Measurements from ENCODE around the gene COA8. TPM values are rescaled to one million over a fixed set of nuclear protein-coding genes. Genes with fewer than 3 reads are reported as not detected.

The COA8 gene
- total and polyA plus RNA-seq, 2 of the 13 experiments (the other 11 are each of a cell fraction or from before 2014, with no cell fraction given), result 10.9 to 25.1 TPM

DNA sequence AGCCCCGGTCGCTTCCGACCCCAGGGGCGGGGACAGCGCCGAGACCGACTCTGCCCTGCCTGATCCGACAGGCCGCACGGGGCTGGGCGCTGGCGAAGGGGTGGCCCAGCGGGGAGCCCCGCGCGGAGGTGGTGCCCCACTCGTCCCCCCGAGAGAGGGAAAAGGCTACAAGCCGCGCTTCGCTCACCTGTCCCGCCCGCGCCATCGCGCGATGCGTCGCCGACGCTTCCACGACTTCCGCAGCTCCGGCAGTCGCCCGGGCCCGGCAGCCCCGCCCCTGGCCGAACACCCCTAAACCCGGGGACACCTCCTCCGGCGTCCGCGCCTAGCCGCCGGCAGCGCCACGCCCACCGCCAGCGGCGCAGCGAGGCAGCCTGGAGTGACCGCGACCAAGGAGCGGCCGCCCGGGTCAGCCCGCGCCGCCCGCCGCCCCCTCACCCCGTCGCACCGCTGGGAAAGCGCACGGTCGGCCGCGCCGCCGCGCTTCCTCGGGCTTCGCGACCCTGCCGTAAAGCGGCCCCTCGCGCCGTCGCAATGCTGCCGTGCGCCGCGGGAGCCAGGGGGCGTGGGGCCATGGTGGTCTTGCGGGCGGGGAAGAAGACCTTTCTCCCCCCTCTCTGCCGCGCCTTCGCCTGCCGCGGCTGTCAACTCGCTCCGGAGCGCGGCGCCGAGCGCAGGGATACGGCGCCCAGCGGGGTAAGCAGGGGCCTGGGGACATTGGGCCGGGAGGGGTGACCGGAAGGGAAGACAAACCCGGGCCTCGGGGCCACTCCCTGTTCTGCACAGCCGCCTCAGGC is at the start of gene COA8, which contains the start of gene BAG5 (continued):
- TF ChIP-seq HNF4A (CRISPR knock-in tag; IDR thresholded peaks at IDR 0.05) (no peak), MIER2 (CRISPR knock-in tag; IDR thresholded peaks at IDR 0.05) (no peak), KDM4B (CRISPR knock-in tag; IDR thresholded peaks at IDR 0.05) (peak; percentile 58; the same call in 1 of the 2 replicates), PRPF4 (IDR thresholded peaks at IDR 0.05; ENCODE audit: low read depth, low read length, poor library complexity, severe bottlenecking) (no peak), ZNF3 (CRISPR knock-in tag; IDR thresholded peaks at IDR 0.05) (no peak), MLLT10 (CRISPR knock-in tag; IDR thresholded peaks at IDR 0.05) (no peak), ZNF567 (CRISPR knock-in tag; IDR thresholded peaks at IDR 0.05; ENCODE audit: borderline replicate concordance) (0 out of 2 replicates have a peak, but pooled peaks have one; percentile 9), IRF1 (CRISPR knock-in tag; IDR thresholded peaks at IDR 0.05; ENCODE audit: low read depth) (no peak), TOE1 (CRISPR knock-in tag; IDR thresholded peaks at IDR 0.05) (no peak), KLF12 (CRISPR knock-in tag; IDR thresholded peaks at IDR 0.05; ENCODE audit: borderline replicate concordance) (peak; percentile 69; the same call in 1 of the 2 replicates), IRF9 (CRISPR knock-in tag; IDR thresholded peaks at IDR 0.05; ENCODE audit: borderline replicate concordance) (0 out of 2 replicates have a peak, but pooled peaks have one; percentile 6), SALL2 (CRISPR knock-in tag; IDR thresholded peaks at IDR 0.05) (no peak), RXRB (CRISPR knock-in tag; IDR thresholded peaks at IDR 0.05; ENCODE audit: borderline replicate concordance) (peak; percentile 15; the same call in 1 of the 2 replicates)
- TF ChIP-seq, protein P1, sequence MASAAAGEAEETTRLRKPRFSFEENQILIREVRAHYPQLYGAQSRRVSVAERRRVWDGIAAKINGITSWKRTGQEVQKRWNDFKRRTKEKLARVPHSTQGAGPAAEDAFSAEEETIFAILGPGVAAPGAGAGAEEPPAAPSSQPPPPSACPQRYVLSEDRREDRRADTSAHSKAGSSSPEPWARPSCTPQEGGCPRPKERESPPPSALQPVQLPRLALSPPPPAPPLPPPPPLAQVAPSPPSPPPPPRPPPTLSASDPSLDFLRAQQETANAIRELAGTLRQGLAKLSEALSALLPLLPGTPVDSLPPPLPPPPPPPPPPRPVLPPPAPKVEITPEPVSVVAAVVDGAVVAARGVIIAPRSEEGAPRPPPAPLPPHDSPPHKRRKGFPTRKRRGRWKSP (CRISPR knock-in tag; IDR thresholded peaks at IDR 0.05), result peak; percentile 34; the same call in 1 of the 2 replicates
- TF ChIP-seq, protein P2, sequence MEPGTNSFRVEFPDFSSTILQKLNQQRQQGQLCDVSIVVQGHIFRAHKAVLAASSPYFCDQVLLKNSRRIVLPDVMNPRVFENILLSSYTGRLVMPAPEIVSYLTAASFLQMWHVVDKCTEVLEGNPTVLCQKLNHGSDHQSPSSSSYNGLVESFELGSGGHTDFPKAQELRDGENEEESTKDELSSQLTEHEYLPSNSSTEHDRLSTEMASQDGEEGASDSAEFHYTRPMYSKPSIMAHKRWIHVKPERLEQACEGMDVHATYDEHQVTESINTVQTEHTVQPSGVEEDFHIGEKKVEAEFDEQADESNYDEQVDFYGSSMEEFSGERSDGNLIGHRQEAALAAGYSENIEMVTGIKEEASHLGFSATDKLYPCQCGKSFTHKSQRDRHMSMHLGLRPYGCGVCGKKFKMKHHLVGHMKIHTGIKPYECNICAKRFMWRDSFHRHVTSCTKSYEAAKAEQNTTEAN (CRISPR knock-in tag; conservative IDR thresholded peaks at IDR 0.05), result no peak; the same call in none of the 2 replicates
- TF ChIP-seq, protein P3, sequence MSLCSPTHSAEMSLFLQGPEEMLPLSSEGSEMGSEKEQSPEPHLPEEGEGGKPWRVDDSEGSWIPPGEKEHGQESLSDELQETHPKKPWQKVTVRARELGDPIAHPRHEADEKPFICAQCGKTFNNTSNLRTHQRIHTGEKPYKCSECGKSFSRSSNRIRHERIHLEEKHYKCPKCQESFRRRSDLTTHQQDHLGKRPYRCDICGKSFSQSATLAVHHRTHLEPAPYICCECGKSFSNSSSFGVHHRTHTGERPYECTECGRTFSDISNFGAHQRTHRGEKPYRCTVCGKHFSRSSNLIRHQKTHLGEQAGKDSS (CRISPR knock-in tag; IDR thresholded peaks at IDR 0.05; ENCODE audit: borderline replicate concordance, low read depth), result no peak
- TF ChIP-seq, protein P4, sequence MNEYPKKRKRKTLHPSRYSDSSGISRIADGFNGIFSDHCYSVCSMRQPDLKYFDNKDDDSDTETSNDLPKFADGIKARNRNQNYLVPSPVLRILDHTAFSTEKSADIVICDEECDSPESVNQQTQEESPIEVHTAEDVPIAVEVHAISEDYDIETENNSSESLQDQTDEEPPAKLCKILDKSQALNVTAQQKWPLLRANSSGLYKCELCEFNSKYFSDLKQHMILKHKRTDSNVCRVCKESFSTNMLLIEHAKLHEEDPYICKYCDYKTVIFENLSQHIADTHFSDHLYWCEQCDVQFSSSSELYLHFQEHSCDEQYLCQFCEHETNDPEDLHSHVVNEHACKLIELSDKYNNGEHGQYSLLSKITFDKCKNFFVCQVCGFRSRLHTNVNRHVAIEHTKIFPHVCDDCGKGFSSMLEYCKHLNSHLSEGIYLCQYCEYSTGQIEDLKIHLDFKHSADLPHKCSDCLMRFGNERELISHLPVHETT (CRISPR knock-in tag; conservative IDR thresholded peaks at IDR 0.05), result peak; percentile 70; the same call in 1 of the 2 replicates
- TF ChIP-seq, protein P5, sequence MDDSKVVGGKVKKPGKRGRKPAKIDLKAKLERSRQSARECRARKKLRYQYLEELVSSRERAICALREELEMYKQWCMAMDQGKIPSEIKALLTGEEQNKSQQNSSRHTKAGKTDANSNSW (CRISPR knock-in tag; IDR thresholded peaks at IDR 0.05; ENCODE audit: borderline replicate concordance), result peak; percentile 22; the same call in 1 of the 2 replicates
- TF ChIP-seq, protein P6, sequence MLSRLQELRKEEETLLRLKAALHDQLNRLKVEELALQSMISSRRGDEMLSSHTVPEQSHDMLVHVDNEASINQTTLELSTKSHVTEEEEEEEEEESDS (CRISPR knock-in tag; IDR thresholded peaks at IDR 0.05; ENCODE audit: borderline replicate concordance), result 0 out of 2 replicates have a peak, but pooled peaks have one; percentile 14

All from HepG2 (cell line).